ENCODE data around the gene RNF112. TPM values are rescaled to one million over a fixed set of nuclear protein-coding genes. Genes with fewer than 3 reads are reported as not detected.

The RNF112 gene
- total and polyA plus RNA-seq, 5 donors, result 2.5 to 6.3 (median 3.3) TPM

- WGBS, result 89% methylated on average over 5 of the region's 5 CpGs
- intact Hi-C loops (cut with DNase I), result no loop called here
- H3K4me3 ChIP-seq (ENCODE audit: low read length), result no peak overlapping the region
- no peak for ATAC-seq
- no peaks in the 10 kb centered on the region for H3K9me3 ChIP-seq (ENCODE audit: control insufficient read depth, low read length)
- no peak for DNase-seq
- H3K27me3 ChIP-seq (ENCODE audit: control insufficient read depth, insufficient read depth), result no peaks in the 10 kb centered on the region
- H3K27ac ChIP-seq (ENCODE audit: low read length), result no peak overlapping the region
- H3K4me1 ChIP-seq (ENCODE audit: control insufficient read depth, insufficient read depth, low read length), result peaks cover 2% of the 10 kb centered on the region
Measured at GRCh38 chr17:19374136-19374535, 36.9 kb upstream of the RNF112 start.

- H3K27ac ChIP-seq (ENCODE audit: low read length), result no peak overlapping the region
- H3K9me3 ChIP-seq (ENCODE audit: control insufficient read depth, low read length), result no peaks in the 10 kb centered on the region
- 91% methylated on average over 1 of the region's 1 CpG for WGBS
- intact Hi-C loops (cut with DNase I), result loop anchor here in 1 of 4 donors (5.0 kb wide), 1 partner anchor 132 kb away; no protein-coding TSS in a partner anchor
- no peak overlapping the region for H3K4me3 ChIP-seq (ENCODE audit: low read length)
- ATAC-seq, result no peak
- DNase-seq, result no peak
- H3K27me3 ChIP-seq (ENCODE audit: control insufficient read depth, insufficient read depth), result no peaks in the 10 kb centered on the region
- no peaks in the 10 kb centered on the region for H3K4me1 ChIP-seq (ENCODE audit: control insufficient read depth, insufficient read depth, low read length)
Measured at GRCh38 chr17:19375732-19376131, 35.3 kb upstream of the RNF112 start.

- intact Hi-C loops (cut with DNase I), result loop anchor here in 1 of 4 donors (5.0 kb wide), 1 partner anchor 130 kb away; no protein-coding TSS in a partner anchor
- no peaks in the 10 kb centered on the region for H3K27me3 ChIP-seq (ENCODE audit: control insufficient read depth, insufficient read depth)
- no peaks in the 10 kb centered on the region for H3K4me1 ChIP-seq (ENCODE audit: control insufficient read depth, insufficient read depth, low read length)
- H3K9me3 ChIP-seq (ENCODE audit: control insufficient read depth, low read length), result no peaks in the 10 kb centered on the region
- 59% methylated on average over 2 of the region's 2 CpGs for WGBS
- no peak for ATAC-seq
- no peak overlapping the region for H3K27ac ChIP-seq (ENCODE audit: low read length)
- peak overlapping the region; percentile 63 for H3K4me3 ChIP-seq (ENCODE audit: low read length)
- DNase-seq, result no peak
Measured at GRCh38 chr17:19376811-19377210, 34.2 kb upstream of the RNF112 start.

DNA sequence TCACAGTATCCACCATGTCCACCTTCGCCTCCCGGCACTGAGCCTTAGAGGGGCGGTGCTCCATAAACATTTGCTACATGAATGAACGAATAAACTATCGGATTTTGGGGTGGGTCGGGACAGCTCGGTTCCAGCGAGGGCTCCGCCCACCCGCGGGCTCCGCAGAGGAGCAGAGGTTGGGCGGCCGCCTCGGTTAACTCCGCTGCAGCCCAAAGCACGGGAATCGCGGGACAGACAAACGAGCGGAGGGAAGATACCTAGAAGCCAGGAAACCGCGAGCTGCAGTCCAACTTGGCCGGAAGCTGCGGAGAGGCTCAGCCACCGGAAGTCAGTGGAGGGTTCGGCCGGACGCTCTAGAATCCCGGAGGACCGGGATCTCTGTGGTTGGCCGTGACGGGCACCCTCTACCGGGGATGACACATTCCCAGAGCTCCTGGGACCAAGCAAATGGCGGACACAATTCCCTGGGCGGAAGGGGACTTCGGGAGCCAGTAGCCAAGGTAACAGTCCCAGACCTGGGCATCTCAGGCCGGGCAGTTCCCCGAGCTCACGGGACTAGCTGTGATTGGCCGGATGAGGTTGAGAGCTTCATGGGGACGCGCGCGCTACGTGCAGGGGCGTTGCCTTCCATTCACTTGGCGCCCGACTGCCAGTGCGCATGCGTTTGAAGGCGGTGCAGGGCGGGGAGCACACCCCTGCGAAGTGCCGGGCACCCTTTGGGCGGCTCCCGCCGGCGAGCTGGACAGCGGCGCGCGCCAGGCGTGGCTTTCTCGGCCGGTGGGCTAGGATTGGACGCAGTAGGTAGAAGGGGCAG, 33.2 kb upstream of the RNF112 start:
- DNase-seq (peak; percentile 99 to 100 (median 99)), ATAC-seq (peak; percentile 97 to 98)
- Histone ChIP-seq H3K27me3 (ENCODE audit: control insufficient read depth, insufficient read depth) (no peaks in the 10 kb centered on the region), H3K4me1 (ENCODE audit: control insufficient read depth, insufficient read depth, low read length) (no peaks in the 10 kb centered on the region), H3K9me3 (ENCODE audit: control insufficient read depth, low read length) (no peaks in the 10 kb centered on the region), H3K4me3 (ENCODE audit: low read length) (peak overlapping the region; percentile 63), H3K27ac (ENCODE audit: low read length) (peak overlapping the region; percentile 98)
- intact Hi-C loops (cut with DNase I), result loop anchor here in 1 of 4 donors (5.0 kb wide), 1 partner anchor 129 kb away; no protein-coding TSS in a partner anchor
- under 1% methylated on average over 67 of the region's 67 CpGs for WGBS

GRCh38 chr17:19378416-19379360, 32.3 kb upstream of the RNF112 start, which contains the start of gene MAPK7:
TSS of gene MAPK7 (plus strand) at chr17:19378498. CDS start at chr17:19378901, 403 bp downstream.
- ATAC-seq (peak in 1 of 2 donors; percentile 21), DNase-seq (peak in 1 of 3 donors; percentile 42)
- Histone ChIP-seq H3K4me3 (ENCODE audit: low read length) (peak within 1 kb of the TSS; percentile 77), H3K27ac (ENCODE audit: low read length) (peak within 1 kb of the TSS; percentile 98), H3K9me3 (ENCODE audit: control insufficient read depth, low read length) (no peaks in the 10 kb centered on the region), H3K4me1 (ENCODE audit: control insufficient read depth, insufficient read depth, low read length) (peaks cover 1% of the 10 kb centered on the region), H3K27me3 (ENCODE audit: control insufficient read depth, insufficient read depth) (no peaks in the 10 kb centered on the region)
- 4% methylated on average over 69 of the region's 69 CpGs for WGBS
- intact Hi-C loops (cut with DNase I), result loop anchor here in 1 of 4 donors (5.0 kb wide), 1 partner anchor 129 kb away; no protein-coding TSS in a partner anchor

- Histone ChIP-seq H3K4me1 (ENCODE audit: control insufficient read depth, insufficient read depth, low read length) (peaks cover 10% of the 10 kb centered on the region), H3K4me3 (ENCODE audit: low read length) (peak overlapping the region; percentile 77), H3K27me3 (ENCODE audit: control insufficient read depth, insufficient read depth) (no peaks in the 10 kb centered on the region), H3K9me3 (ENCODE audit: control insufficient read depth, low read length) (no peaks in the 10 kb centered on the region), H3K27ac (ENCODE audit: low read length) (no peak overlapping the region)
- 74% methylated on average over 13 of the region's 13 CpGs for WGBS
- DNase-seq, result no peak
- intact Hi-C loops (cut with DNase I), result loop anchor here in 2 of 4 donors (5.0 to 10.0 kb wide), 2 partner anchors 55 to 128 kb away; no protein-coding TSS in a partner anchor
- ATAC-seq, result no peak
Measured at GRCh38 chr17:19379361-19380065, 31.5 kb upstream of the RNF112 start.

DNA sequence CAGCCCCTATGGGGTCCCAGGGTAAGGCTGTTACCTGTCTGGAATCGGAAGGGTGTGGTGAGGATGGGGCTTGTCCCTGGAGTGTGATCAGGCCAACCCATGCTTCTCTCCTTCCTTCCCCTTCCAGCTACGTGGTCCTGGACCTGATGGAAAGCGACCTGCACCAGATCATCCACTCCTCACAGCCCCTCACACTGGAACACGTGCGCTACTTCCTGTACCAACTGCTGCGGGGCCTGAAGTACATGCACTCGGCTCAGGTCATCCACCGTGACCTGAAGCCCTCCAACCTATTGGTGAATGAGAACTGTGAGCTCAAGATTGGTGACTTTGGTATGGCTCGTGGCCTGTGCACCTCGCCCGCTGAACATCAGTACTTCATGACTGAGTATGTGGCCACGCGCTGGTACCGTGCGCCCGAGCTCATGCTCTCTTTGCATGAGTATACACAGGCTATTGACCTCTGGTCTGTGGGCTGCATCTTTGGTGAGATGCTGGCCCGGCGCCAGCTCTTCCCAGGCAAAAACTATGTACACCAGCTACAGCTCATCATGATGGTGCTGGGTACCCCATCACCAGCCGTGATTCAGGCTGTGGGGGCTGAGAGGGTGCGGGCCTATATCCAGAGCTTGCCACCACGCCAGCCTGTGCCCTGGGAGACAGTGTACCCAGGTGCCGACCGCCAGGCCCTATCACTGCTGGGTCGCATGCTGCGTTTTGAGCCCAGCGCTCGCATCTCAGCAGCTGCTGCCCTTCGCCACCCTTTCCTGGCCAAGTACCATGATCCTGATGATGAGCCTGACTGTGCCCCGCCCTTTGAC, 30.3 kb upstream of the RNF112 start:
- Histone ChIP-seq H3K4me1 (ENCODE audit: control insufficient read depth, insufficient read depth, low read length) (peaks cover 11% of the 10 kb centered on the region), H3K27me3 (ENCODE audit: control insufficient read depth, insufficient read depth) (no peaks in the 10 kb centered on the region), H3K4me3 (ENCODE audit: low read length) (no peak overlapping the region), H3K27ac (ENCODE audit: low read length) (no peak overlapping the region), H3K9me3 (ENCODE audit: control insufficient read depth, low read length) (no peaks in the 10 kb centered on the region)
- intact Hi-C loops (cut with DNase I), result loop anchor here in 1 of 4 donors (10.0 kb wide), 1 partner anchor 56 kb away; no protein-coding TSS in a partner anchor
- WGBS, result 90% methylated on average over 29 of the region's 29 CpGs
- ATAC-seq (no peak), DNase-seq (peak in 2 of 3 donors; percentile 20 to 56)

DNA sequence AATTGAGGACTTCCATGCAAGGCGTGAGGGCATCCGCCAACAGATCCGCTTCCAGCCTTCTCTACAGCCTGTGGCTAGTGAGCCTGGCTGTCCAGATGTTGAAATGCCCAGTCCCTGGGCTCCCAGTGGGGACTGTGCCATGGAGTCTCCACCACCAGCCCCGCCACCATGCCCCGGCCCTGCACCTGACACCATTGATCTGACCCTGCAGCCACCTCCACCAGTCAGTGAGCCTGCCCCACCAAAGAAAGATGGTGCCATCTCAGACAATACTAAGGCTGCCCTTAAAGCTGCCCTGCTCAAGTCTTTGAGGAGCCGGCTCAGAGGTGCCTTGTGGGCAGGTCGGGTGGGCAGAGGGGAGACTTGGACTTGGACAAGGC, 29.7 kb upstream of the RNF112 start:
- 96% methylated on average over 7 of the region's 7 CpGs for WGBS
- Histone ChIP-seq H3K4me1 (ENCODE audit: control insufficient read depth, insufficient read depth, low read length) (peaks cover 11% of the 10 kb centered on the region), H3K4me3 (ENCODE audit: low read length) (no peak overlapping the region), H3K27me3 (ENCODE audit: control insufficient read depth, insufficient read depth) (no peaks in the 10 kb centered on the region), H3K9me3 (ENCODE audit: control insufficient read depth, low read length) (no peaks in the 10 kb centered on the region), H3K27ac (ENCODE audit: low read length) (no peak overlapping the region)
- intact Hi-C loops (cut with DNase I), result loop anchor here in 1 of 4 donors (10.0 kb wide), 1 partner anchor 57 kb away; no protein-coding TSS in a partner anchor
- ATAC-seq (no peak), DNase-seq (peak in 1 of 3 donors; percentile 11)

DNA sequence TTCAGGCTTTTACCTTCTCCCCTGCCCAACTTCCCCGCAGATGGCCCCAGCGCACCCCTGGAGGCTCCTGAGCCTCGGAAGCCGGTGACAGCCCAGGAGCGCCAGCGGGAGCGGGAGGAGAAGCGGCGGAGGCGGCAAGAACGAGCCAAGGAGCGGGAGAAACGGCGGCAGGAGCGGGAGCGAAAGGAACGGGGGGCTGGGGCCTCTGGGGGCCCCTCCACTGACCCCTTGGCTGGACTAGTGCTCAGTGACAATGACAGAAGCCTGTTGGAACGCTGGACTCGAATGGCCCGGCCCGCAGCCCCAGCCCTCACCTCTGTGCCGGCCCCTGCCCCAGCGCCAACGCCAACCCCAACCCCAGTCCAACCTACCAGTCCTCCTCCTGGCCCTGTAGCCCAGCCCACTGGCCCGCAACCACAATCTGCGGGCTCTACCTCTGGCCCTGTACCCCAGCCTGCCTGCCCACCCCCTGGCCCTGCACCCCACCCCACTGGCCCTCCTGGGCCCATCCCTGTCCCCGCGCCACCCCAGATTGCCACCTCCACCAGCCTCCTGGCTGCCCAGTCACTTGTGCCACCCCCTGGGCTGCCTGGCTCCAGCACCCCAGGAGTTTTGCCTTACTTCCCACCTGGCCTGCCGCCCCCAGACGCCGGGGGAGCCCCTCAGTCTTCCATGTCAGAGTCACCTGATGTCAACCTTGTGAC, 29.1 kb upstream of the RNF112 start:
- H3K27ac ChIP-seq (ENCODE audit: low read length), result no peak overlapping the region
- H3K4me3 ChIP-seq (ENCODE audit: low read length), result no peak overlapping the region
- peaks cover 14% of the 10 kb centered on the region for H3K4me1 ChIP-seq (ENCODE audit: control insufficient read depth, insufficient read depth, low read length)
- DNase-seq, result peak; percentile 14 to 67 (median 51)
- no peaks in the 10 kb centered on the region for H3K9me3 ChIP-seq (ENCODE audit: control insufficient read depth, low read length)
- intact Hi-C loops (cut with DNase I), result loop anchor here in 1 of 4 donors (10.0 kb wide), 1 partner anchor 57 kb away; no protein-coding TSS in a partner anchor
- 90% methylated on average over 31 of the region's 31 CpGs for WGBS
- ATAC-seq, result no peak
- H3K27me3 ChIP-seq (ENCODE audit: control insufficient read depth, insufficient read depth), result no peaks in the 10 kb centered on the region

All from right cardiac atrium (tissue), 5 donors.